ENCODE results near the gene SMIM22.

SMIM22 gene

DNA sequence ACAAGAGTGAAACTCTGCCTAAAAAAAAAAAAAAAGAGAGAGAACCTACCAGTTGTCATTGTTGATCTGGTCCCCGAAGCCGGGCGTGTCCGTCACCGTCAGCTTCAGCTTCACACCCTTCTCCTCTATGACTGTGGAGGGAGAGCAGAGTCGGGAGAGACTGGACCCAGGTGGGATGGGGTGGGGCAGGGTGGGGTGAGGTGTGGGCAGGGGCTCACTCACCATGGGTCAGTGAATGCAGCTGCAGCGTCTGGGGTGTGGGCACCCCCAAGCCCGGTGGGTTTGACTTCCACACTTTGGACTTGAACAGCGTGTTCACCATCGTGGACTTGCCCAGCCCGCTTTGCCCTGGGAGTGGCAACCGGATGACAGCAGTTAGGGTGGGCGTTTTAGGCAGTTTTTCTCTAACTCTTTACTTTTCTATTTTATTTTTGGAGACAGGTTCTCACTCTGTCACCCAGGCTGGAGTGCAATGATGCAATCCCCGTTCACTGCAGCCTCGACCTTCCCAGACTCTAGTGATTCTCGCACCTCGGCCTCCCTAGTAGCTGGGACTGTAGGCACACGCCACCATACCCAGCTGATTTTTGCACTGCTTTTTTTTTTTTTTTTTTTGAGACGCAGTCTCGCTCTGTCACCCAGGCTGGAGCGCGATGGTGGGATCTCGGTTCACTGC, 9.3 kb upstream of the SMIM22 start:
- Histone ChIP-seq H3K79me2 (ENCODE audit: control insufficient read depth, insufficient read depth, low read length, unreplicated experiment) (no peaks in the 10 kb centered on the region), H3K4me1 (ENCODE audit: control insufficient read depth, insufficient read depth, low read length, unreplicated experiment) (no peaks in the 10 kb centered on the region), H3K27me3 (ENCODE audit: insufficient read depth, low read length) (no peaks in the 10 kb centered on the region), H2AFZ (ENCODE audit: low read length, unreplicated experiment) (no peak overlapping the region), H3K27ac (ENCODE audit: low read depth, low read length) (no peak overlapping the region), H3K36me3 (ENCODE audit: insufficient read depth, low read length) (no peaks in the 10 kb centered on the region), H3K4me3 (ENCODE audit: low read depth, low read length) (no peak overlapping the region)

DNA sequence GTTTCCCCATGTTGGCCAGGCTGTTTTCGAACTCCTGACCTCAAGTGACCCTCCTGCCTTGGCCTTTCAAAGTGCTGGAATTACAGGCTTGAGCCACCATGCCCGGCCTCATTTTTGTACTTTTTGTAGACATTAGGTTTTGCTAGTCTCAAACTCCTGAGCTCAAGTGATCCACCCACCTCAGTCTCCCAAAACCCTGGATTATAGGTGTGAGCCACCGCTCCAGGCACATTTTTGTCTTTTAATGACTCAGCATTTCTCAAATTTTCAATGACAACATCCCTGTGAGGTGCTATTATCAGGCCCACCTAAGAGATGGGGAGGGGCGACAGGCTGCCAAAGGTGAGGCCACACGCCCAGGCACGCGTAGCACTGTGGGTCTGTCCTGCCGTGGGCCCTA, 8.1 kb upstream of the SMIM22 start:
- no peaks in the 10 kb centered on the region for H3K79me2 ChIP-seq (ENCODE audit: control insufficient read depth, insufficient read depth, low read length, unreplicated experiment)
- no peak overlapping the region for H2AFZ ChIP-seq (ENCODE audit: low read length, unreplicated experiment)
- no peaks in the 10 kb centered on the region for H3K36me3 ChIP-seq (ENCODE audit: insufficient read depth, low read length)
- no peaks in the 10 kb centered on the region for H3K27me3 ChIP-seq (ENCODE audit: insufficient read depth, low read length)
- no peak overlapping the region for H3K4me3 ChIP-seq (ENCODE audit: low read depth, low read length)
- no peak overlapping the region for H3K27ac ChIP-seq (ENCODE audit: low read depth, low read length)
- no peaks in the 10 kb centered on the region for H3K4me1 ChIP-seq (ENCODE audit: control insufficient read depth, insufficient read depth, low read length, unreplicated experiment)

DNA sequence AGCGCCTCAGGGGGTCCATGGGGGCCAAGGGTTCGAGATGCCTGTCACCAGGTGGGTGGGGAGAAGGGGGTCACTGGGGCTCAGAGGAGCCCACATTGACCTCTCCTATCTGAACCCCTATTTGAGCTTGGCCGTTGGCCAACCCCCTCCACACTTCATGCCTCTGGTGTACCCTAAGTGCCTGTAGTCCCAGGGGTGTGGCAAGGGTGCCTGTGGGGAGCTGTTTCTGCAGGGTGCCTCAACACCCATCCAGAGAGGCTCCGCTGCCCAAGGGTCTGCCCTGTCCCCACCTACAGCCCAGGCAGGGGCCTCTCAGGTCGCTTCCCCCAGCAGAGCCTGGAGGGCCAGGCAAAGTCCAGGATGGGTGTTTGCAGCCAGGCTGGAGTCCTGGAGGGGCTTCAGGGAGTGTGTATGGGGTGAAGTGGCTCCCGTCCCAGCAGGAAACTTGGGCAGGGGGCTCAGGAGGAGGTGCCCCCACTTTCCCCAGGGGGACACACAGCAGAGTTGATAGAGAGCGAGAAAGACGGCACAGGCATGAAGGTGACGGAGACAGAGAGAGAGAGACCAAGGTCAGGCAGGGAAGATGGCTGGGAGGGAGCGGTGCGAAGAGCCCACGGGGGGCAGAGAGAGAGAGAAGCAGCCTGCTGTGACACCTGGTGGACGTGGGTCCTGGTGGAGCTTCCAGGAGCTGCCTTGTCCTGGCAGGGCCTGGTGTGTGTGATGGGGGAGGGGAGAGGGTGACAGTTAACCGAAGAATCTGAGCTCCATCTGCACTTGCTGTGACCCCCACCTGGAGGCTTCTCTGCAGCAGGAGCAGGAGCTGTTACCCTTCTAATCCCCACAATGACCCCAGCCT, 7.3 kb upstream of the SMIM22 start, which contains the start of gene SEPTIN12:
Gene SEPTIN12, minus strand, starts transcription at position 719 of the 856 bp plus-strand sequence. Its CDS starts 700 bp downstream, at position 19.
- no peaks in the 10 kb centered on the region for H3K79me2 ChIP-seq (ENCODE audit: control insufficient read depth, insufficient read depth, low read length, unreplicated experiment)
- no peak within 1 kb of the TSS for H3K4me3 ChIP-seq (ENCODE audit: low read depth, low read length)
- H3K27ac ChIP-seq (ENCODE audit: low read depth, low read length), result no peak within 1 kb of the TSS
- no peaks in the 10 kb centered on the region for H3K27me3 ChIP-seq (ENCODE audit: insufficient read depth, low read length)
- no peaks in the 10 kb centered on the region for H3K36me3 ChIP-seq (ENCODE audit: insufficient read depth, low read length)
- H3K4me1 ChIP-seq (ENCODE audit: control insufficient read depth, insufficient read depth, low read length, unreplicated experiment), result no peaks in the 10 kb centered on the region
- H2AFZ ChIP-seq (ENCODE audit: low read length, unreplicated experiment), result no peak within 1 kb of the TSS

DNA sequence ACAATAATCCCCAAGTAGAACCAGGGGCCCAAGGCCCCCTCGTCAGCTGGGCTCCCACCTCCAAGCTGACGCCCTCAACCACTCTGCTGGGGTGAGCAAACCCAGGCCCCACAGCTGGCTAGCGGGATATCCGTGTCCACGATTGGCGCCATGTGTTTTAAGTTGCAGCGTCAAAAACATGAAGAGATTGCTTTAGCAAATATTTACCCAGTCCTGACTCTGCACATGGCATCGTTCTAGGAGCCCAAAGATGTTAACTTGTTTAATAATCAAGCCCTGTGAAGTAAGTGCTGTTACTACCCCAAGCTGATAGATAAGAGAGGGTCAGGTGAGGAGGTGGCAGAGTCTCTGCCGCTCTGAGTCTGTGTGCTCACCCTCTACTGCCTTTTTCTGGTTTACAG, 6.7 kb upstream of the SMIM22 start:
- H3K27ac ChIP-seq (ENCODE audit: low read depth, low read length), result no peak overlapping the region
- H3K27me3 ChIP-seq (ENCODE audit: insufficient read depth, low read length), result no peaks in the 10 kb centered on the region
- H3K4me1 ChIP-seq (ENCODE audit: control insufficient read depth, insufficient read depth, low read length, unreplicated experiment), result no peaks in the 10 kb centered on the region
- H3K36me3 ChIP-seq (ENCODE audit: insufficient read depth, low read length), result no peaks in the 10 kb centered on the region
- no peaks in the 10 kb centered on the region for H3K79me2 ChIP-seq (ENCODE audit: control insufficient read depth, insufficient read depth, low read length, unreplicated experiment)
- H3K4me3 ChIP-seq (ENCODE audit: low read depth, low read length), result no peak overlapping the region
- no peak overlapping the region for H2AFZ ChIP-seq (ENCODE audit: low read length, unreplicated experiment)

DNA sequence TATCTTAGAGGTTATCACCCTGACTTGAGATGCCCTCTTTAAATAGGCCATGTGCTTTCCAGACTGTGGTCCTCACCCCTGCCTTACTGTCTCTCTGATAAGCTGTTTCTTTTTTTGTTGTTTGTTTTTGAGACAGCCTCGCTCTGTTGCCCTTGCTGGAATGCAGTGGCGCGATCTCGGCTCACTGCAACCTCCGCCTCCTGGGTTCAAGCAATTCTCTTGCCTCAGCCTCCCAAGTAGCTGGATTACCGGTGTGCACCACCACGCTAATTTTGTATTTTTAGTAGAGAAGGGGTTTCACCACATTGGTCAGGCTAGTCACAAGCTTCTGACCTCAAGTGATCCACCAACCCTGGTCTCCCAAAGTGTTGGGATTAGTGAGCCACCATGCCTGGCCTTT, 6.3 kb upstream of the SMIM22 start:
- H3K4me1 ChIP-seq (ENCODE audit: control insufficient read depth, insufficient read depth, low read length, unreplicated experiment), result no peaks in the 10 kb centered on the region
- no peak overlapping the region for H2AFZ ChIP-seq (ENCODE audit: low read length, unreplicated experiment)
- no peaks in the 10 kb centered on the region for H3K79me2 ChIP-seq (ENCODE audit: control insufficient read depth, insufficient read depth, low read length, unreplicated experiment)
- H3K27ac ChIP-seq (ENCODE audit: low read depth, low read length), result no peak overlapping the region
- no peaks in the 10 kb centered on the region for H3K36me3 ChIP-seq (ENCODE audit: insufficient read depth, low read length)
- no peaks in the 10 kb centered on the region for H3K27me3 ChIP-seq (ENCODE audit: insufficient read depth, low read length)
- H3K4me3 ChIP-seq (ENCODE audit: low read depth, low read length), result no peak overlapping the region

DNA sequence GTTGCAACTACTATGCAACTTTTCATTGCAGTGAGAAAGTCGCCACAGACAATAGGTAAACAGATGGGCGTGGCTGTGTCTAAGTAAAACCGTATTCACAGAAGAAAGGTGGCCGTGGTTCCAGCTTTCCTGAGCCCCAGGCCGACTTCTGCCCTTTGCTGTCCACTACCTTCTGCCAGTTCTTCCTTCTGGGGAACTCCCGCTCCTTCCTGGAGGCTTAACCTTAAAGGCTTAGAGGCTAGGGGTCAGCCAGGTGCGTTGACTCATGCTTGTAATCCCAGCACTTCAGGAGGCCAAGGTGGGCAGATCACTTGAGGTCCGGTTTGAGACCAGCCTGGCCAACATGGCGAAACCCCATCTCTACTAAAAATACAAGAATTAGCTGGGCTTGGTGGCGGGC, 4.9 kb upstream of the SMIM22 start:
- Histone ChIP-seq H3K27ac (ENCODE audit: low read depth, low read length) (no peak overlapping the region), H2AFZ (ENCODE audit: low read length, unreplicated experiment) (no peak overlapping the region), H3K27me3 (ENCODE audit: insufficient read depth, low read length) (no peaks in the 10 kb centered on the region), H3K79me2 (ENCODE audit: control insufficient read depth, insufficient read depth, low read length, unreplicated experiment) (no peaks in the 10 kb centered on the region), H3K36me3 (ENCODE audit: insufficient read depth, low read length) (no peaks in the 10 kb centered on the region), H3K4me3 (ENCODE audit: low read depth, low read length) (no peak overlapping the region), H3K4me1 (ENCODE audit: control insufficient read depth, insufficient read depth, low read length, unreplicated experiment) (no peaks in the 10 kb centered on the region)

DNA sequence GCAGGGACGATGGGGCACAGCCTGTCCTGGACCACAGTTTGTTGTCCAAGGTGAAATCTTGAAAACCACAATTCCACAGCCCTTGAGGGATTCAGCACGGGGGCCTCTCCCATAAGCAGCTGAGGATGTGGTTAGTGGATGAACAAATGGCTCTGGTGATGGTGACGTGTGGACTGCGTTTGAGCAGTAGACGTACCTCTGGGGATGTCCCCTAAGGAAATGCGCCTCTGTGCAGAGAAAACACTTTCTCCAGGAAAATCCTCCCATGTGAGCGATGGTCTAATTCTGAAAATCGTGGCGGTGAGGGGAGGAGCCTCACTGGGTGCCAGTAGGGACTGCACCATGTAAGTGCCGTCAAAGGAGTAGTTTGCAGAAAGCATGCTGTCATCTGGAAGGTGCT, 4.3 kb upstream of the SMIM22 start:
- Histone ChIP-seq H3K4me1 (ENCODE audit: control insufficient read depth, insufficient read depth, low read length, unreplicated experiment) (no peaks in the 10 kb centered on the region), H2AFZ (ENCODE audit: low read length, unreplicated experiment) (no peak overlapping the region), H3K36me3 (ENCODE audit: insufficient read depth, low read length) (no peaks in the 10 kb centered on the region)

DNA sequence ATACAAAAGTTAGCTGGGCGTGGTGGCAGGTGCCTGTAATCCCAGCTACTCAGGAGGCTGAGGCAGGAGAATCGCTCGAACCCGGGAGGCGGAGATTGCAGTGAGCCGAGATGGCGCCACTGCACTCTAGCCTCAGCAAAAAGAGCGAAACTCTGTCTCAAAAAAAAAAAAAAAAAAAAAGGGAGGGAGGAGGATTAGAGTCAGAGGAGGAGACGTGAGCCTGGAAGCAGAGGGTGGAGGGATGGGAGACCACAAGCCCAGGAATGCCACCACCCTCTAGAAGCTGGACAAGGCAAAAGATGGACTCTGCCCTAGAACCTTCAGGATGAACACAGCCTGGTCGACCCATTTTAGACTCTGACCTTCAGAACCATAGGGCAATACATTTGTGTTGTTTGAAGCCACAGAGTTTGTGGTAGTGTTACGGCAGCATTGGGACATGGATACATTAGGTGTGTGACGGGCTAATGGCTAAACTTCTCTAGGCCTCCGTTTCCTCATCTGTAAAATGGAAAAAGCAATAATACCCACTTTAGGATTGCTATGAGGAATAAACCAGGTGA, 2.1 kb upstream of the SMIM22 start:
- Histone ChIP-seq H3K27ac (ENCODE audit: low read depth, low read length) (no peak overlapping the region), H3K4me1 (ENCODE audit: control insufficient read depth, insufficient read depth, low read length, unreplicated experiment) (no peaks in the 10 kb centered on the region), H3K27me3 (ENCODE audit: insufficient read depth, low read length) (no peaks in the 10 kb centered on the region), H3K4me3 (ENCODE audit: low read depth, low read length) (no peak overlapping the region), H3K36me3 (ENCODE audit: insufficient read depth, low read length) (no peaks in the 10 kb centered on the region), H3K79me2 (ENCODE audit: control insufficient read depth, insufficient read depth, low read length, unreplicated experiment) (no peaks in the 10 kb centered on the region), H2AFZ (ENCODE audit: low read length, unreplicated experiment) (no peak overlapping the region)

More for the DNA sequence above, 4.3 kb upstream of the SMIM22 start:
- no peaks in the 10 kb centered on the region for H3K79me2 ChIP-seq (ENCODE audit: control insufficient read depth, insufficient read depth, low read length, unreplicated experiment)
- H3K4me3 ChIP-seq (ENCODE audit: low read depth, low read length), result no peak overlapping the region
- H3K27me3 ChIP-seq (ENCODE audit: insufficient read depth, low read length), result no peaks in the 10 kb centered on the region
- no peak overlapping the region for H3K27ac ChIP-seq (ENCODE audit: low read depth, low read length)

DNA sequence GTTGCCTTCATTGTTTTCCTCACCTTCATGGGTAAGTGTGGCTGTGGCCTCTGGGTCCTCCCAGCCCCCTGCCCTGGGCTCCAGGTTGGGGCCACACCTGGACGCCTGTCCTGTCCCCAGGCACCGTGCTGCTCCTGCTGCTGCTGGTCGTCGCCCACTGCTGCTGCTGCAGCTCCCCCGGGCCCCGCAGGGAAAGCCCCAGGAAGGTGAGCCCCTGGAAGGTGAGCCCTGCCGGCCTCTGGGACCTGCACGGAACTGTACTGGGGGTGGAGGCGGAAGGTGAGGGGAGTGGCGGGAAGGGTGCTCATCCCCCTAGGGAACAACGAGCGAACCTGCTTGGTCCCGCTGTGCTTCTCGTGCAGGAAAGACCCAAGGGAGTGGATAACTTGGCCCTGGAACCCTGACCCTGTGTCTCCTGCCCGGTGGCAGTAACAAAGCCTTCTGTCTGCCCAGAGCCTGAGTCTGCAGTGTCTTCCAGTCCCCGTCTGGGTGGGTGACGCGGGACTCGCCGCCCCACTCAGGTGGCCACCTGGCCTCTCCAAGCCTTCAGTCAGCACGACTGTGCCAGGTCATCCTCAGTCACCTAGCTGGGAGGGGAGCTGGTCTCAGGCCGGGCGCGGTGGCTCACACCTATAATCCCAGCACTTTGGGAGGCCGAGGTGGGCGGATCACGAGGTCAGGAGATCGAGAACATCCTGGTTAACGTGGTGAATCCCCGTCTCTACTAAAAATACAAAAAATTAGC, 831 bp downstream of the SMIM22 start:
- Histone ChIP-seq H3K36me3 (ENCODE audit: insufficient read depth, low read length) (no peaks in the 10 kb centered on the region), H3K79me2 (ENCODE audit: control insufficient read depth, insufficient read depth, low read length, unreplicated experiment) (no peaks in the 10 kb centered on the region), H3K4me1 (ENCODE audit: control insufficient read depth, insufficient read depth, low read length, unreplicated experiment) (no peaks in the 10 kb centered on the region), H3K27ac (ENCODE audit: low read depth, low read length) (no peak overlapping the region), H3K27me3 (ENCODE audit: insufficient read depth, low read length) (no peaks in the 10 kb centered on the region), H2AFZ (ENCODE audit: low read length, unreplicated experiment) (no peak overlapping the region), H3K4me3 (ENCODE audit: low read depth, low read length) (no peak overlapping the region)

DNA sequence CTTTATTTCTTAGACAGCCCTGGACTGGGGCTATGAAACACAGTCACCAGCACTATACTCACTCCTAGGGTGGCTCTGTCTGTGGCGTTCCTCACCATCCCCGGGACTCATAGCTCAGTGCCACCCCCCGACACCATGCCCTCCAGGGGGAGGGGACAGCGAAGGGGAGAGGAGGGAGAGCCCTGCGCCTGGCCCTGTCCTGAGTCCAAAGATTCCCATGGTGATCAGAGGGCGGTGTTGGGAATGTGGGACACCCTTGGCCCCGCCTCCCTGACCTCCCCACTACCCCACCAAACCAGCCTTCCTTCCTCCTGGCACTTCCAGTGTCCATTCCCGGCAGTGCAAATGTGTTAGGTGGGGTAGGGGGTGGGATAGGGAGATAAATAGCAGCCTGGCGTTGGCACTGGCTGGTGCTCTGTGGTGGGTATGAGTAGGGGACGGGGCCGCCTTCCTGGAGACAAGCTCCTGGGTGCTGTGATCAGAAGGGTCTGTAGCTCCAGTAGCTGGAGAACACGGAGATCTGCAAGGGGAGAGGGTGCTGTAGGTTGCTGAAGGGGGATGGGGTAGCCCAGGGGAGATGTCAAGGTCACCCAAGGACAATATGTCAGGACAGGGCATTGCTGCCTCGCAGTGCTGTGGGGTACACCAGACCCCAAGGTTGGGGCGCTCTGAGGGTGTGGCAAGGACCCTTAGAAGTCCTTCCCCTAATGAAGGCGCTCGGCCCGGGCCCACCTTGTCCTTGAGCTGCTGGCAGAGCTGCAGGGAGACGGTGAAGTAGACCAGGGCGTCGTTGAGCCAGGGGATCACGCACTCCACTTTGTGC, 2.0 kb downstream of the SMIM22 start:
- no peak overlapping the region for H3K27ac ChIP-seq (ENCODE audit: low read depth, low read length)
- H3K27me3 ChIP-seq (ENCODE audit: insufficient read depth, low read length), result no peaks in the 10 kb centered on the region
- H3K36me3 ChIP-seq (ENCODE audit: insufficient read depth, low read length), result no peaks in the 10 kb centered on the region
- H3K4me3 ChIP-seq (ENCODE audit: low read depth, low read length), result no peak overlapping the region
- H3K4me1 ChIP-seq (ENCODE audit: control insufficient read depth, insufficient read depth, low read length, unreplicated experiment), result peaks cover 3% of the 10 kb centered on the region
- no peaks in the 10 kb centered on the region for H3K79me2 ChIP-seq (ENCODE audit: control insufficient read depth, insufficient read depth, low read length, unreplicated experiment)
- no peak overlapping the region for H2AFZ ChIP-seq (ENCODE audit: low read length, unreplicated experiment)
